ENCODE data around the gene LYSMD1.
"Not testable (repeated sequence)": the region's sequence is repeated elsewhere in the genome, so short reads cannot be mapped to it uniquely, and the experiment has no call there.

DNA sequence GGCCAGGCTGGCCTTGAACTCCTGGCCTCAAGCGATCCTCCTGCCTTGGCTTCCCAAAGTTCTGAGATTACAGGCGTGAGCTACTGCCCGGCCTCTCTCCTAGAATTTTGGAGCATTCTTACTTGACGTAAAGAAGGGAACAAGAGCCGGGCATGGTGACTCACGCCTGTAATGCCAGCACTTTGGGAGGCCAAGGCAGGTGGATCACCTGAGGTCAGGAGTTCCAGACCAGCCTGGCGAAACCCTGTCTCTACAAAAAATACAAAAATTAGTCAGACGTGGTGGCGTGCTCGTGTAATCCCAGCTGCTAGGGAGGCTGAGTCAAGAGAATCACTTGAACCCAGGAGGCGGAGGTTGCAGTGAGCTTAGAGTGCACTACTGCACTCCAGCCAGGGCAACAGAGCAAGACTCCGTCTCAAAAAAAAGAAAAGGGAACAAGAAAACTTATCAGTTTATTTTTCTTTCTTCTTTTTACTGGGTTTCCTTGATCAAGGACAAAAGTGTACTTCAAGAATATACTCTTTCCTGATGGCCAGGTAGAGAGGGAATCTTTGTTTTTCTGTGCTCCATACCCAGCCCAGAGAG is 39.8 kb upstream of the LYSMD1 start:
- TF ChIP-seq, protein P1, sequence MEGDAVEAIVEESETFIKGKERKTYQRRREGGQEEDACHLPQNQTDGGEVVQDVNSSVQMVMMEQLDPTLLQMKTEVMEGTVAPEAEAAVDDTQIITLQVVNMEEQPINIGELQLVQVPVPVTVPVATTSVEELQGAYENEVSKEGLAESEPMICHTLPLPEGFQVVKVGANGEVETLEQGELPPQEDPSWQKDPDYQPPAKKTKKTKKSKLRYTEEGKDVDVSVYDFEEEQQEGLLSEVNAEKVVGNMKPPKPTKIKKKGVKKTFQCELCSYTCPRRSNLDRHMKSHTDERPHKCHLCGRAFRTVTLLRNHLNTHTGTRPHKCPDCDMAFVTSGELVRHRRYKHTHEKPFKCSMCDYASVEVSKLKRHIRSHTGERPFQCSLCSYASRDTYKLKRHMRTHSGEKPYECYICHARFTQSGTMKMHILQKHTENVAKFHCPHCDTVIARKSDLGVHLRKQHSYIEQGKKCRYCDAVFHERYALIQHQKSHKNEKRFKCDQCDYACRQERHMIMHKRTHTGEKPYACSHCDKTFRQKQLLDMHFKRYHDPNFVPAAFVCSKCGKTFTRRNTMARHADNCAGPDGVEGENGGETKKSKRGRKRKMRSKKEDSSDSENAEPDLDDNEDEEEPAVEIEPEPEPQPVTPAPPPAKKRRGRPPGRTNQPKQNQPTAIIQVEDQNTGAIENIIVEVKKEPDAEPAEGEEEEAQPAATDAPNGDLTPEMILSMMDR (IDR thresholded peaks at IDR 0.05): not testable (repeated sequence)
- TF ChIP-seq, protein P2, sequence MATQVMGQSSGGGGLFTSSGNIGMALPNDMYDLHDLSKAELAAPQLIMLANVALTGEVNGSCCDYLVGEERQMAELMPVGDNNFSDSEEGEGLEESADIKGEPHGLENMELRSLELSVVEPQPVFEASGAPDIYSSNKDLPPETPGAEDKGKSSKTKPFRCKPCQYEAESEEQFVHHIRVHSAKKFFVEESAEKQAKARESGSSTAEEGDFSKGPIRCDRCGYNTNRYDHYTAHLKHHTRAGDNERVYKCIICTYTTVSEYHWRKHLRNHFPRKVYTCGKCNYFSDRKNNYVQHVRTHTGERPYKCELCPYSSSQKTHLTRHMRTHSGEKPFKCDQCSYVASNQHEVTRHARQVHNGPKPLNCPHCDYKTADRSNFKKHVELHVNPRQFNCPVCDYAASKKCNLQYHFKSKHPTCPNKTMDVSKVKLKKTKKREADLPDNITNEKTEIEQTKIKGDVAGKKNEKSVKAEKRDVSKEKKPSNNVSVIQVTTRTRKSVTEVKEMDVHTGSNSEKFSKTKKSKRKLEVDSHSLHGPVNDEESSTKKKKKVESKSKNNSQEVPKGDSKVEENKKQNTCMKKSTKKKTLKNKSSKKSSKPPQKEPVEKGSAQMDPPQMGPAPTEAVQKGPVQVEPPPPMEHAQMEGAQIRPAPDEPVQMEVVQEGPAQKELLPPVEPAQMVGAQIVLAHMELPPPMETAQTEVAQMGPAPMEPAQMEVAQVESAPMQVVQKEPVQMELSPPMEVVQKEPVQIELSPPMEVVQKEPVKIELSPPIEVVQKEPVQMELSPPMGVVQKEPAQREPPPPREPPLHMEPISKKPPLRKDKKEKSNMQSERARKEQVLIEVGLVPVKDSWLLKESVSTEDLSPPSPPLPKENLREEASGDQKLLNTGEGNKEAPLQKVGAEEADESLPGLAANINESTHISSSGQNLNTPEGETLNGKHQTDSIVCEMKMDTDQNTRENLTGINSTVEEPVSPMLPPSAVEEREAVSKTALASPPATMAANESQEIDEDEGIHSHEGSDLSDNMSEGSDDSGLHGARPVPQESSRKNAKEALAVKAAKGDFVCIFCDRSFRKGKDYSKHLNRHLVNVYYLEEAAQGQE (IDR thresholded peaks at IDR 0.05; ENCODE audit: low read depth, low read length): not testable (repeated sequence)
- not testable (repeated sequence) for TF ChIP-seq FOSL2 (IDR thresholded peaks at IDR 0.05; ENCODE audit: borderline replicate concordance, low read depth); GATA2 (CRISPR knock-in tag; IDR thresholded peaks at IDR 0.05); TAF1 (IDR thresholded peaks at IDR 0.05; ENCODE audit: borderline replicate concordance, low read depth, low read length)
- TF ChIP-seq, protein P3, sequence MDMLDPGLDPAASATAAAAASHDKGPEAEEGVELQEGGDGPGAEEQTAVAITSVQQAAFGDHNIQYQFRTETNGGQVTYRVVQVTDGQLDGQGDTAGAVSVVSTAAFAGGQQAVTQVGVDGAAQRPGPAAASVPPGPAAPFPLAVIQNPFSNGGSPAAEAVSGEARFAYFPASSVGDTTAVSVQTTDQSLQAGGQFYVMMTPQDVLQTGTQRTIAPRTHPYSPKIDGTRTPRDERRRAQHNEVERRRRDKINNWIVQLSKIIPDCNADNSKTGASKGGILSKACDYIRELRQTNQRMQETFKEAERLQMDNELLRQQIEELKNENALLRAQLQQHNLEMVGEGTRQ (IDR thresholded peaks at IDR 0.05; ENCODE audit: borderline replicate concordance, low read depth, low read length): not testable (repeated sequence)
